Left forelimb (tissue), 1 donor: Measurements from ENCODE around the gene AKT1.
A peak's percentile ranks its signal among the peaks of the same experiment; 100 is the strongest.

Experiments used
- DNase-seq: peaks from one replicate; pipeline ENCODE4 v3.0.0-alpha.2; 2018; ENCODE audit warnings: low spot score

The AKT1 gene

DNA sequence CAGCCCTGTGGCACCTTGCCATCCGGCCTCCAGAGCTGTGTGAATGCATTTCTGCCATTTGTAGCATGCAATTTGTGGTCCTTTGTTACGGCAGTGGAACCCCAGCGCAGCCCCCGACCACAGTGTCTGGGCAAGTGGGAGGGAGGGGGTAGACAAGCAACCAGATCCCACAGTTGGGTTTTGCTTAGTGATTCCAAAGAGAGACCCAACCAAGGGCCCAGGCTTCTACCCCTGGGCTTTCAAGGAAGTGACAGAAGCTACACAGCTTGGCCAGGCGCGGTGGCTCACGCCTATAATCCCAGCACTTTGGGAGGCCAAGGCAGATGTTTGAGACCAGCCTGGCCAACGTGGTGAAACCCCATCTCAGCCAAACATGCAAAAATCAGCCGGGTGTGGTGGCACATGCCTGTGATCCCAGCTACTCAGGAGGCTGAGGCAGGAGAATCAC, 23.2 kb upstream of the AKT1 start:
- DNase-seq = peak; percentile 48

DNA sequence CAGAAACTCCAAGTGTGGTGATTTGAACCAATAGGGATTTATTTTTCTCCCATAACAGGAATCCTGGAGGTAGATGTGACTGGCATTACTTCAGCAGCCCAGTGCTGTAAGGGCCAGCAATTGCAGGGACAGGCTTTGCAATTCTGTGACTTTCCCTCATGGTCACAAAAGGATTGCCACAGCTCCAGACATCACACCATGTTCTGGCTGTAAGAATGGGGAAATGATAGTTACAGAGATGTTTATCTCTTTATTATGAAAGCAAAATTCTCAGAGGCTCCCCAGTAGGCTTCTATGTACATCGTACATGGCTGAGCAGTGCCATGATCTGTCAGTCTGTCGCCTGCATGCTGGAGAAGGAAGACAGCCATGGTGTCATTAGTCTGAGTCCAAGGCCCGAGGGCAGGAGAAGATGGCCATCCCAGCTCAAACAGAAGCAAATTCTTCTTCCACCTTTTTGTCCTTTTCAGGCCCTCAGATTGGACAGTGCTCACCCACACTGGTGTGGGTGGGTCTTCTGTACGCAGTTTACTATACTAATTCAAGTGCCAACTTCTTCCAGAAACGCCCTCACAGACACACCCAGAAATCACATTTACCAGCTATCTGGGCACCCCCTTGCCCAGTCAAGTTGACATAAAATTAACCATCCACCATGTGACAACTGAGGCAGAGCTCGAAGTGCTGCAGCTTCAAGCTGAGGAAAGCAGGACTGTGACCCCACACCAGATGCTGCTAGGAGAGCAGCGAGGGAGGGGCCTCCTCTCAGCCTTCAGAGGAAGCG, 22.6 kb upstream of the AKT1 start:
- peak; percentile 41 for DNase-seq

DNA sequence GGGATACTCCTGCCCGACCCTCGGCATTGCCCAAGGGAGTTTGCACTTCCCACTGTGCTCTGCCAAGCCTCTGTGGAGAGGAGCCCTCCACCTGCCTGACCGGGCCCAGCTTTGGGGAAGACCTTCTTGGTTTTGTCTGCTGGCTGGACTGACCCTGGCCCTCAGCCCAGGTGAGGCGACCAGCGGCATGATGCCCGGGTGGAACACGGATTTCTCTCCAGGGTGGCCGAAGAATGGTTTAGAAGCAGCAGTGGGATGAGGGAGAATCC, 21.0 kb upstream of the AKT1 start:
- no peak for DNase-seq

DNA sequence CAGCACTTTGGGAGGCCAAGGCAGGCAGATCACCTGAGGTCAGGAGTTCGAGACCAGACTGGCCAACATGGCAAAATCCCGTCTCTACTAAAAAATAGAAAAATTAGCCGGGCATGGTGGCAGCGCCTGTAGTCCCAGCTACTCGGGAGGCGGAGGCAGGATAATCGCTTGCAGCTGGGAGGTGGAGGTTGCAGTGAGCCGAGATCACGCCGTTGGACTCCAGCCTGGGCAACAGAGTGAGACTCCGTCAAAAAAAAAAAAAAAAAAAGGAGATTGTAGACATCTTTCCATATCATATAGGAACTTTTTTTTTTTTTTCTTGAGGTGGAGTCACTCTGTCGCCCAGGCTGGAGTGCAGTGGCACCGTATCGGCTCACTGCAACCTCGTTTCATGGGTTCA, 19.2 kb upstream of the AKT1 start:
- peak; percentile 17 for DNase-seq

DNA sequence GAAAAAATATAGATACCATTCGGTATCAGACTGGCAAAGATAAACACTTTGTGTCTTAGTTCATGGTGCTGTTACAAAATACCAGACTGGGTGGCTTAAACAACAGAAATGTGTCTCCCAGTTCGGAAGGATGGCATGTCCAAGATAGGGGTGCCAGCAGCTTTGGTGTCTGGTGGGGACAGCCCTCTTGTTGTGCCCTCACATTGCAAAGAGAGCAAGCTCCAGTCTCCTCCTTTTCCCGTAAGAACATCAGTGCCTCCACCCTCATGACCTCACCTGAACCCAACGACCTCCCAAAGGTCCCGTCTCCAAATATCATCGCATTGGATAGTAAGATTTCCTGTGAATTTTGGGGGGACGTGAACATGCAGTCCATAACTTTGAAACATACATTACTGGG, 17.7 kb upstream of the AKT1 start:
- peak; percentile 41 for DNase-seq

- DNase-seq = no peak
Measured at GRCh38 chr14:104810316-104810715, 14.8 kb upstream of the AKT1 start.

GRCh38 chr14:104808456-104808855, 12.9 kb upstream of the AKT1 start:
- no peak for DNase-seq

GRCh38 chr14:104806625-104807465, 11.3 kb upstream of the AKT1 start:
- no peak for DNase-seq

DNA sequence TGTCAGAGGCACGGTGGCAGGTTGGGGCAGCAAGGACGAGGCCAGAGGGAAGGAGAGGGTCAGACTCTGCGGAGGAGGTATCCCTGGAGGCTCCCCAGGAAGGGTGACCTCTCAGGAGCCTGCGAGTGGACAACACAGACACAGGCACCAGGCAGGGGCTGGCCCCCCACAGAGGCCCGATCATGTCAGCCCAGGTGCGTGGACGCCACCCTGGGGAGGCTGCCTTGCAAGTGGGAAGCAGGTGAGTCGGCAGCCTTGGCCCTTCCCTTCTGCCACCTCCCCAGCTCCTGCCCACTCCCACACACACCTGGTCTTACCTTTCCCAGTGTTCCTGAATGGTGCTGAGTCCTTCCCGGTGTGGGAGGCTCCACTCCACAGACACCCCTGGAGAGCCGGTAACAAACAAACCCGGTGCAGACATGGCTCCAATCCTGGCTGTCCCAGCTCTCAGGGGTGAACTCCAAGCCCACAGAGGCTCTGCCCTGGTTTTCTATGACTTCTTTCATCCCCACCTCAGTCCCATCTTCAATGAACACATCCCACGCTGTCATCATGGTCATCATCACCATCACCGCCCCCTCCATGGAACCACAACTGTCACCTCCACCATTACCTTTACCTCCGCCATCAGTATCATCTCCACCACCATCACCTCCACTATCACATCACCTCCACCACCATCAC, 10.5 kb upstream of the AKT1 start:
- no peak for DNase-seq

DNA sequence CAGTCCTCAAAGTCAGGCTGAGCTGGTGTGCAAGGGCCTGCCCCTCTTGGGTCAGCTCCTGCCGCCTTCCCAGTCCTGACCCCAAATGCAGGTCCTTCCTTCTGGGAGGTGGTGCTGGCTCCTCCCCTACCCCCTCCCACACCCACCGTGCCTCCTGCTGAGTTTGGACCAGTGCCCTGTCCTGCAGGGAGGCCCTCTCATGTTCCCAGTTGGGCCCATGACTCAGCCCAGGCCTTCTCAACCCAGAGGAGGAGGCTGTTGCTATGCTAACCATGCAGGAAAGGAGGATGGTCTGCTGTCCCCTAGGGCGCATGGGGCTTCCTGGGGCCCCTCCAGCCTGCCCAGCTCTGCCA, 9.8 kb upstream of the AKT1 start:
- DNase-seq = no peak

DNA sequence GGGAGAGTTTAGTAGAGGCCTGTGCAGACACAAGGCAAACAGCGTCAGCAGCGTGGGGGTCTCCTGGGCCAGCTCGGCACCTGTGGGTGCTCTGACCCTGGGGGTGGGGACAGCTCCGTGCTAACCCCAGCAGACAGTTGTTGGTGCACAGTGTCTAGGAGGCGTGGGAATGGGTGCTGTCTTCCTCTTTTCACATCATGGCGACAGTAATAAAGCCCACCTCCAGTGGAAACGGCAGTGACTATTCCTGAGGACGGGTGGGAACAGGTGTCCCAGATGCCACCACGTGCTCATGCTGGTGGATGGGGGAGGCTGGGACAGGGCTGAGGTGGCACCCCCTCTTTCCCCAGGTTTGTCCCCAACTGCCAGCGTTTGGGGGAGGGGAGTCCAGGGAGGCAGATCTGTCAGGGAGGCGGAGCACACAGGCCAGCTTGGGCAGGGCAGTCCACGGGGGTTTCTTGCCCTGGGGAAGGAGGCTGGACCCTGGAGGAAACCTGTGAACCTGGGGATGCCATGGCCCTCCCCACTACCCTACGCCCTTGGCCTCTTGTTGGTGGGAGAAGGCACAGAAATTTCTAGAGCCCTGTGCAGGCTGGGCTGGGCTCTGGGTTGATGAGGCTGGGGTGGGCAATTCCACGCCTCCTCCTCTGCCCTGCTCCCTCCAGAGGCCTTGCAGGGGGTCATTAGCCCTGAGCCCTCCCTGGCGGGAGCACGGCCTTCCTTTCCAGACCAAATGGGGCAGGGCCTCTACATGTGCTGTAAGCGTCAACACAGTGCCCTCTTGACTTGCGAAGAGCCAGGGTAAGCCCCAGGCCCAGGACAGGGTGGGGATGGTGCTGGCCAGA, 9.2 kb upstream of the AKT1 start:
- DNase-seq = no peak

- no peak for DNase-seq
Measured at GRCh38 chr14:104803912-104804410, 8.4 kb upstream of the AKT1 start.

GRCh38 chr14:104803280-104803911, 7.8 kb upstream of the AKT1 start:
- no peak for DNase-seq

DNA sequence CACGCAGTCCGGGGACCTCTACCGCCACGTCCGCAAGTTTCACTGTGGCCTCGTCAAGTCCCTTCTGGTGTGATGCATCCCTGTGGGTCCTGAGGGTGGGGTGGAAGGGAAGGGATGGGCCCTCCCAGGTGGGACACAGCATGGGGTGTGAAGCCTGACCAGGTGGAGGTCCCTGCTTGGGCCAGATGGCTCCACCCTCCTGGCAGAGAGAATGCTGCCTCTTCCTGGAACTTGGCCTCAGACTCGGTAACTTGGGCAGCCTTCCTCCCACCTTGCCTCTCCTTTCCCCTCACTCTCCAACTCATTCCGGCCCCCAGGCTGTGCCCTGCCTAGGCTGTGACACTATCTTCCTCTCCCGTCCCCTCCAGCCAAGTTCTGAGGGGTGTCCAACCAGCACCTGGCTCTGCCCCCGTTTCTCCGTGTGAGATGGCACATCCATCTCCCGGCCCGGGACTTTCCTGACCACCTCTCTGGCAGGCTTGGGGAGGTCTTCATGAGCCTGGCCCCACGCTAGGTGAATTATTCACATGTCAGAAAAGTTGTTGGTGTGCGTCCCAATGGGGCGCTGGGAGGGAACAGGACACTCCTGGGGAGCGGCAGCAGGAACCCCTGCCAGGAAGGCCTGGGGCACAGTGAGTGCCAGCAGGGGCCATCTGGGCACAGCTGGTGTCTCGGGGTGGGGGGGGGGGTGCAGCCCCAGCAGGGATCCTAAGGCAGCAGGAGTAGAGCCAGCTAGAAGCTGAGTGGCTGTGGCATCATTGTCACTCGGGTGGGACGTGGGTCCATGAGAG, 7.0 kb upstream of the AKT1 start:
- DNase-seq = no peak

DNA sequence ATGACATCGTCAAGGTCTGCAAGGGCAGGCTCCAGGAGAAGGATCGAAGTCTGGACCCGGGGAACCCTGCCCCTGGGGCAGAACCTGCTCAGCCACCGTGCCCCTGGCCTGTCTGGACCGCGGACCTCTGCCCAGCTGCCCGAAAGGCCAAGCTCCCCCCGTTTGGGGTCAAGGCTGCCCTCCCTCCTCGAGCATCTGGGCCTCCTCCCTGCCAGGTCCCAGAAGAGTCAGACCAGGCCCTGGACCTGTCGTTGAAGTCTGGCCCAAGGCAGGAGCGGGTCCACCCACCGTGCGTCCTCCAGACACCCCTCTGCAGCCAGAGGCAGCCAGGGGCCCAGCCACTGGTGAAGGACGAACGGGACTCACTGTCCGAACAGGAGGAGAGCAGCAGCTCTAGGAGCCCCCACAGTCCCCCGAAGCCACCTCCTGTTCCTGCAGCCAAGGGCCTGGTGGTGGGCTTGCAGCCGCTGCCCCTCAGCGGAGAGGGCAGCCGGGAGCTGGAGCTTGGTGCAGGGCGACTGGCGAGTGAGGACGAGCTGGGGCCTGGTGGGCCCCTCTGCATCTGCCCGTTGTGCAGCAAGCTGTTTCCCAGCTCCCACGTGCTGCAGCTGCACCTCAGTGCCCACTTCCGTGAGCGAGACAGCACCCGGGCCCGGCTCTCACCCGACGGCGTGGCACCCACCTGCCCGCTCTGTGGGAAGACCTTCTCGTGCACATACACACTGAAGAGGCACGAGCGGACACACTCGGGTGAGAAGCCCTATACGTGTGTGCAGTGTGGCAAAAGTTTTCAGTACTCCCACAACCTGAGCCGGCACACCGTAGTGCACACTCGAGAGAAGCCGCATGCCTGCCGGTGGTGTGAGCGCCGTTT, 6.2 kb upstream of the AKT1 start:
- DNase-seq = no peak

- no peak for DNase-seq
Measured at GRCh38 chr14:104800771-104801519, 5.4 kb upstream of the AKT1 start, which contains the start of gene ZBTB42. TSS of gene ZBTB42 (plus strand) at chr14:104801101. CDS start at chr14:104801198, 97 bp downstream.

- DNase-seq = peak; percentile 87
Measured at GRCh38 chr14:104800015-104800770, 4.6 kb upstream of the AKT1 start.
